ENCODE results near the gene SCYL2. TPM values are rescaled to one million over a fixed set of nuclear protein-coding genes. Genes with fewer than 3 reads are reported as not detected.

The SCYL2 gene
- total RNA-seq, 1 donor from 2014 or later = 68.7 TPM

GRCh38 chr12:100331871-100332270 is 64.9 kb downstream of the SCYL2 start:
- Histone ChIP-seq H2AFZ (ENCODE audit: low read depth, low read length) (no peak overlapping the region), H3K79me2 (ENCODE audit: insufficient read depth, low read length) (no peaks in the 10 kb centered on the region), H3K9ac (ENCODE audit: low read length) (no peak overlapping the region), H3K4me3 (ENCODE audit: insufficient read depth, low read depth, low read length) (no peak overlapping the region), H4K20me1 (ENCODE audit: insufficient read depth, low read length) (no peaks in the 10 kb centered on the region), H3K27ac (ENCODE audit: low read depth, low read length) (no peak overlapping the region), H3K9me3 (ENCODE audit: insufficient read depth, low read depth, low read length) (no peaks in the 10 kb centered on the region), H3K4me1 (ENCODE audit: insufficient read depth, low read length) (no peaks in the 10 kb centered on the region), H3K4me2 (ENCODE audit: low read length) (no peak overlapping the region), H3K27me3 (ENCODE audit: insufficient read depth, low read length) (no peaks in the 10 kb centered on the region), H3K36me3 (ENCODE audit: insufficient read depth, low read length) (peaks cover 29% of the 10 kb centered on the region)
- FAIRE-seq (no peak), DNase-seq (ENCODE audit: low read depth) (no peak)
- TF ChIP-seq CTCF (IDR thresholded peaks at IDR 0.05; ENCODE audit: insufficient read depth, low read depth, low read length) = no peak
- no peak for TF ChIP-seq EZH2 (IDR thresholded peaks at IDR 0.05; ENCODE audit: insufficient read depth, low read length)
- Mint-ChIP-seq H3K4me1 (ENCODE audit: low read depth, unreplicated experiment) (no peaks in the 10 kb centered on the region), H3K36me3 (ENCODE audit: low read depth, unreplicated experiment) (peaks cover 1% of the 10 kb centered on the region), H3K27ac (ENCODE audit: unreplicated experiment) (no peak overlapping the region), H3K9me3 (ENCODE audit: unreplicated experiment) (no peaks in the 10 kb centered on the region), H3K27me3 (ENCODE audit: low read depth, unreplicated experiment) (no peaks in the 10 kb centered on the region), H3K4me3 (ENCODE audit: unreplicated experiment) (no peak overlapping the region)

- Histone ChIP-seq H2AFZ (ENCODE audit: low read depth, low read length) (no peak overlapping the region), H3K27ac (ENCODE audit: low read depth, low read length) (no peak overlapping the region), H3K79me2 (ENCODE audit: insufficient read depth, low read length) (no peaks in the 10 kb centered on the region), H3K9me3 (ENCODE audit: insufficient read depth, low read depth, low read length) (no peaks in the 10 kb centered on the region), H3K9ac (ENCODE audit: low read length) (no peak overlapping the region), H3K36me3 (ENCODE audit: insufficient read depth, low read length) (peaks cover 36% of the 10 kb centered on the region), H3K4me3 (ENCODE audit: insufficient read depth, low read depth, low read length) (no peak overlapping the region), H4K20me1 (ENCODE audit: insufficient read depth, low read length) (no peaks in the 10 kb centered on the region), H3K4me2 (ENCODE audit: low read length) (no peak overlapping the region), H3K4me1 (ENCODE audit: insufficient read depth, low read length) (no peaks in the 10 kb centered on the region), H3K27me3 (ENCODE audit: insufficient read depth, low read length) (no peaks in the 10 kb centered on the region)
- H3K4me1 Mint-ChIP-seq (ENCODE audit: low read depth, unreplicated experiment) = no peaks in the 10 kb centered on the region
- no peaks in the 10 kb centered on the region for H3K9me3 Mint-ChIP-seq (ENCODE audit: unreplicated experiment)
- H3K4me3 Mint-ChIP-seq (ENCODE audit: unreplicated experiment) = no peak overlapping the region
- H3K27ac Mint-ChIP-seq (ENCODE audit: unreplicated experiment) = no peak overlapping the region
- no peaks in the 10 kb centered on the region for H3K27me3 Mint-ChIP-seq (ENCODE audit: low read depth, unreplicated experiment)
- no peak for FAIRE-seq
- H3K36me3 Mint-ChIP-seq (ENCODE audit: low read depth, unreplicated experiment) = peaks cover 1% of the 10 kb centered on the region
- no peak for DNase-seq (ENCODE audit: low read depth)
- TF ChIP-seq EZH2 (IDR thresholded peaks at IDR 0.05; ENCODE audit: insufficient read depth, low read length) = no peak
- TF ChIP-seq CTCF (IDR thresholded peaks at IDR 0.05; ENCODE audit: insufficient read depth, low read depth, low read length) = no peak
Observed at GRCh38 chr12:100332852-100333251, 65.9 kb downstream of the SCYL2 start.

DNA sequence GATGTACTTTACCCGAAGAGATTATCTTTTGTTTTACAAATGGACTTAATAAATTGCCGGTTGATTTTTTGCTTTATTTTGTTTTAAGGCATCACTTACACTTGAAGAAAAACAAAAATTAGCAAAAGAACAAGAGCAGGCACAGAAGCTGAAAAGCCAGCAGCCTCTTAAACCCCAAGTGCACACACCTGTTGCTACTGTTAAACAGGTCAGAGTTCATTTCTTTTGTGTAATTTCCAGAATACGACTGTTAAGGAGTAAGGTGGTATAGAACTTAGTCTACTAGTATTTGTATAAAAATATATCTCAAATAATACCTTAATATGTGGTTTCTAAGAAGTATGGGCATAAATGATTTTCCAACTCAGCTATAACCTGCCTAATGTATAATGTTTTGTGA is 70.3 kb downstream of the SCYL2 start:
- Mint-ChIP-seq H3K27me3 (ENCODE audit: low read depth, unreplicated experiment) (no peaks in the 10 kb centered on the region), H3K9me3 (ENCODE audit: unreplicated experiment) (no peaks in the 10 kb centered on the region), H3K4me1 (ENCODE audit: low read depth, unreplicated experiment) (no peaks in the 10 kb centered on the region), H3K4me3 (ENCODE audit: unreplicated experiment) (no peak overlapping the region), H3K36me3 (ENCODE audit: low read depth, unreplicated experiment) (peaks cover 2% of the 10 kb centered on the region), H3K27ac (ENCODE audit: unreplicated experiment) (no peak overlapping the region)
- FAIRE-seq = no peak
- Histone ChIP-seq H2AFZ (ENCODE audit: low read depth, low read length) (no peak overlapping the region), H3K27ac (ENCODE audit: low read depth, low read length) (no peak overlapping the region), H3K9me3 (ENCODE audit: insufficient read depth, low read depth, low read length) (no peaks in the 10 kb centered on the region), H3K4me1 (ENCODE audit: insufficient read depth, low read length) (no peaks in the 10 kb centered on the region), H3K9ac (ENCODE audit: low read length) (no peak overlapping the region), H3K4me2 (ENCODE audit: low read length) (no peak overlapping the region), H4K20me1 (ENCODE audit: insufficient read depth, low read length) (no peaks in the 10 kb centered on the region), H3K79me2 (ENCODE audit: insufficient read depth, low read length) (no peaks in the 10 kb centered on the region), H3K36me3 (ENCODE audit: insufficient read depth, low read length) (peaks cover 23% of the 10 kb centered on the region), H3K27me3 (ENCODE audit: insufficient read depth, low read length) (no peaks in the 10 kb centered on the region), H3K4me3 (ENCODE audit: insufficient read depth, low read depth, low read length) (no peak overlapping the region)
- no peak for TF ChIP-seq CTCF (IDR thresholded peaks at IDR 0.05; ENCODE audit: insufficient read depth, low read depth, low read length)
- TF ChIP-seq EZH2 (IDR thresholded peaks at IDR 0.05; ENCODE audit: insufficient read depth, low read length) = no peak
- no peak for DNase-seq (ENCODE audit: low read depth)

Data from astrocyte (in vitro differentiated cells and primary cell).